H1 (cell line): ENCODE measurements around the gene CACNA2D4. TPM values are rescaled to one million over a fixed set of nuclear protein-coding genes. Genes with fewer than 3 reads are reported as not detected.

Source experiments
- CTCF ChIA-PET: fragments of 300-600 bp; sonication (Branson Sonifier 250); formaldehyde crosslinking; loops from one replicate; lab custom pipeline; 2021; ENCODE audit not compliant: partially characterized antibody; lab: Charles Lee
- POLR2A ChIA-PET: fragments of 300-600 bp; sonication (Branson Sonifier 250); formaldehyde crosslinking; loops from one replicate; lab custom pipeline; 2021; ENCODE audit warnings: inconsistent platforms; ENCODE audit not compliant: partially characterized antibody; lab: Charles Lee
- DNase-seq, 2 experiments: peaks; one replicate each; pipeline versions ENCODE4 v3.0.0 to v3.0.0-alpha.2; 2010 to 2022; ENCODE audit warnings: low spot score in 2 of 2, low read depth in 1 of 2, mixed read lengths in 1 of 2
- FAIRE-seq: peaks from 2 replicates; lab custom pipeline; 2011; peaks lifted over from hg19 to GRCh38; lab: Jason Lieb, UNC
- H2AFZ ChIP-seq: 2 replicates; pipeline ENCODE4 v1.8.1; 2012; ENCODE audit warnings: low read length, inconsistent platforms
- H2AK5ac ChIP-seq: 2 replicates; pipeline ENCODE4 v1.6.1; 2013; ENCODE audit warnings: low read depth, low read length
- H2BK120ac ChIP-seq: replicated peaks from 2 replicates; pipeline ENCODE3; 2013; ENCODE audit warnings: low read depth, low read length, inconsistent platforms
- H2BK12ac ChIP-seq: 2 replicates; pipeline ENCODE4 v1.6.1; 2013; ENCODE audit warnings: low read depth, low read length
- H2BK15ac ChIP-seq: 2 replicates; pipeline ENCODE4 v1.6.1; 2013; ENCODE audit warnings: low read length
- H2BK20ac ChIP-seq: 2 replicates; pipeline ENCODE4 v1.6.1; 2013; ENCODE audit warnings: low read length
- H2BK5ac ChIP-seq: 2 replicates; pipeline ENCODE4 v1.6.1; 2013; ENCODE audit warnings: low read depth, low read length
- H3K14ac ChIP-seq: 2 replicates; pipeline ENCODE4 v1.6.1; 2013; ENCODE audit warnings: inconsistent platforms; ENCODE audit not compliant: insufficient read length
- H3K18ac ChIP-seq: 2 replicates; pipeline ENCODE4 v1.6.1; 2013; ENCODE audit warnings: low read length; ENCODE audit errors: extremely low read depth
- H3K23ac ChIP-seq: 2 replicates; pipeline ENCODE4 v1.6.1; 2013; ENCODE audit warnings: inconsistent platforms; ENCODE audit not compliant: insufficient read length
- H3K23me2 ChIP-seq: 2 replicates; pipeline ENCODE4 v1.6.1; 2013; ENCODE audit warnings: low read depth, low read length
- H3K27ac ChIP-seq: 2 replicates; pipeline ENCODE4 v1.6.1; 2011; ENCODE audit warnings: low read depth, low read length, inconsistent platforms
- H3K27me3 ChIP-seq, 4 experiments: replicated peaks in 1 of 4; 1 replicate in 1 of 4; 2 replicates in 3 of 4; pipeline versions ENCODE4 v1.6.1 to v1.8.1; 2011 to 2013; ENCODE audit warnings: low read length in 3 of 4, mild to moderate bottlenecking in 3 of 4, inconsistent platforms in 2 of 4, mixed read lengths in 2 of 4, moderate library complexity in 1 of 4; ENCODE audit not compliant: control insufficient read depth in 3 of 4, insufficient read depth in 3 of 4; ENCODE audit errors: extremely low read depth in 1 of 4
- H3K36me3 ChIP-seq, 4 experiments: 2 replicates each; pipeline versions ENCODE4 v1.6.1 to v1.8.1; 2011 to 2013; ENCODE audit warnings: mild to moderate bottlenecking in 4 of 4, low read length in 3 of 4, moderate library complexity in 2 of 4, control low read depth in 1 of 4, inconsistent platforms in 1 of 4; ENCODE audit not compliant: insufficient read depth in 4 of 4, control insufficient read depth in 2 of 4
- H3K4ac ChIP-seq: replicated peaks from 2 replicates; pipeline ENCODE3; 2013; ENCODE audit warnings: low read length, low read depth, mixed read lengths, inconsistent platforms; ENCODE audit not compliant: insufficient read length
- H3K4me1 ChIP-seq, 4 experiments: replicated peaks in 1 of 4; 1 replicate in 1 of 4; 2 replicates in 3 of 4; pipeline versions ENCODE4 v1.6.1 to v1.8.1; 2011 to 2013; ENCODE audit warnings: low read length in 3 of 4, inconsistent platforms in 2 of 4, mixed read lengths in 1 of 4; ENCODE audit not compliant: insufficient read depth in 4 of 4, control insufficient read depth in 3 of 4
- H3K4me2 ChIP-seq, 2 experiments: 2 replicates each; pipeline versions ENCODE4 v1.6.1 to v1.8.1; 2011 to 2013; ENCODE audit warnings: low read depth in 2 of 2, low read length in 2 of 2, control low read depth in 1 of 2, inconsistent platforms in 1 of 2, mild to moderate bottlenecking in 1 of 2; ENCODE audit not compliant: insufficient read depth in 1 of 2
- H3K4me3 ChIP-seq, 4 experiments: fragments of 200-600, 300-600 bp in 1 of 4; sonication (generic), shearing (Covaris generic), sonication (Bioruptor Twin) in 1 of 4; 2 replicates each; pipeline versions ENCODE4 v1.5.1 to v1.8.1; 2011 to 2016; ENCODE audit warnings: low read length in 4 of 4, low read depth in 3 of 4, control low read depth in 2 of 4, inconsistent platforms in 2 of 4, mild to moderate bottlenecking in 2 of 4, mixed read lengths in 1 of 4, moderate library complexity in 1 of 4; ENCODE audit not compliant: insufficient read depth in 2 of 4; ENCODE audit errors: extremely low read depth in 1 of 4
- H3K56ac ChIP-seq: replicated peaks from 2 replicates; pipeline ENCODE3; 2013; ENCODE audit warnings: low read depth, mild to moderate bottlenecking, mixed read lengths, low read length, inconsistent platforms; ENCODE audit not compliant: insufficient read length
- H3K79me1 ChIP-seq: 2 replicates; pipeline ENCODE4 v1.6.1; 2013; ENCODE audit warnings: low read depth, low read length, control low read depth
- H3K79me2 ChIP-seq, 2 experiments: 2 replicates each; pipeline versions ENCODE4 v1.6.1 to v1.8.1; 2012 to 2013; ENCODE audit warnings: low read length in 2 of 2, mild to moderate bottlenecking in 2 of 2, inconsistent platforms in 1 of 2; ENCODE audit not compliant: insufficient read depth in 2 of 2, control insufficient read depth in 1 of 2
- H3K9ac ChIP-seq, 4 experiments: replicated peaks in 1 of 4; 1 replicate in 1 of 4; 2 replicates in 3 of 4; pipeline versions ENCODE4 v1.6.1 to v1.8.1; 2011 to 2013; ENCODE audit warnings: low read depth in 3 of 4, low read length in 3 of 4, control low read depth in 2 of 4, mild to moderate bottlenecking in 2 of 4, moderate library complexity in 2 of 4, inconsistent platforms in 1 of 4; ENCODE audit errors: extremely low read depth in 1 of 4
- H3K9me3 ChIP-seq, 2 experiments: 2 replicates each; pipeline versions ENCODE4 v1.6.1 to v1.8.1; 2012 to 2013; ENCODE audit warnings: mild to moderate bottlenecking in 2 of 2, moderate library complexity in 2 of 2, control low read depth in 1 of 2, inconsistent platforms in 1 of 2, low read depth in 1 of 2, low read length in 1 of 2, mixed read lengths in 1 of 2; ENCODE audit not compliant: insufficient read depth in 2 of 2
- H4K20me1 ChIP-seq, 2 experiments: replicated peaks in 1 of 2; 2 replicates each; pipeline versions ENCODE3 to v1.8.1; 2011 to 2013; ENCODE audit warnings: inconsistent platforms in 2 of 2, low read length in 2 of 2, mild to moderate bottlenecking in 1 of 2; ENCODE audit not compliant: insufficient read depth in 2 of 2, control insufficient read depth in 1 of 2
- H4K5ac ChIP-seq: 2 replicates; pipeline ENCODE4 v1.6.1; 2013; ENCODE audit warnings: low read length, low read depth, mixed read lengths, inconsistent platforms; ENCODE audit not compliant: insufficient read length
- H4K8ac ChIP-seq: 2 replicates; pipeline ENCODE4 v1.8.0; 2013; ENCODE audit warnings: mild to moderate bottlenecking, moderate library complexity, low read length, inconsistent platforms; ENCODE audit not compliant: insufficient read depth; ENCODE audit errors: extremely low read depth
- H4K91ac ChIP-seq: replicated peaks from 2 replicates; pipeline ENCODE3; 2013; ENCODE audit warnings: low read length, mixed read lengths, inconsistent platforms; ENCODE audit not compliant: insufficient read length
- BACH1 ChIP-seq: IDR thresholded peaks from 2 replicates; pipeline ENCODE4 v1.6.1; 2012; ENCODE audit warnings: low read length, improper control_type of control experiment
- CREB1 ChIP-seq: IDR thresholded peaks from 2 replicates; pipeline ENCODE4 v1.6.1; 2012; ENCODE audit warnings: inconsistent platforms
- CTBP2 ChIP-seq: IDR thresholded peaks from 2 replicates; pipeline ENCODE4 v1.7.0; 2011; ENCODE audit warnings: borderline replicate concordance, mild to moderate bottlenecking, moderate library complexity, mixed read lengths, low read length; ENCODE audit not compliant: insufficient read depth, insufficient read length
- GABPA ChIP-seq: IDR thresholded peaks from 2 replicates; pipeline ENCODE4 v1.6.1; 2011; ENCODE audit warnings: mild to moderate bottlenecking, low read length, moderate library complexity, borderline replicate concordance; ENCODE audit not compliant: insufficient read depth
- KDM5A ChIP-seq: fragments of 200-600 bp; IDR thresholded peaks from 2 replicates; pipeline ENCODE4 v1.7.1; 2012; ENCODE audit warnings: mild to moderate bottlenecking, low read length, inconsistent platforms, mixed read lengths
- RBBP5 ChIP-seq: IDR thresholded peaks from 2 replicates; pipeline ENCODE4 v1.7.1; 2012; ENCODE audit warnings: low read depth, mild to moderate bottlenecking, inconsistent platforms, low read length, moderate library complexity, borderline replicate concordance
- TAF1 ChIP-seq: IDR thresholded peaks from 2 replicates; pipeline ENCODE4 v1.6.1; 2011; ENCODE audit warnings: mild to moderate bottlenecking, low read depth, low read length
- TEAD4 ChIP-seq: IDR thresholded peaks from 2 replicates; pipeline ENCODE4 v1.6.1; 2012; ENCODE audit warnings: low read depth, low read length, inconsistent platforms, mixed read lengths
- WGBS, 2 experiments: shearing (Covaris generic) in 1 of 2; methylation state at CpG; one replicate each; pipeline versions ENCODE4 v1.1.6 to v1.1.7; 2013 to 2015; ENCODE audit warnings: low lambda C conversion rate in 2 of 2, mixed read lengths in 2 of 2, inconsistent platforms in 1 of 2, low coverage in 1 of 2, missing lambda C conversion rate in 1 of 2; ENCODE audit not compliant: insufficient replicate concordance in 2 of 2, insufficient coverage in 1 of 2, insufficient read length in 1 of 2; ENCODE audit errors: extremely low coverage in 1 of 2, missing lambda C conversion rate in 1 of 2; 5-methylcytosine and 5-hydroxymethylcytosine counted together
- polyA plus RNA-seq, 7 experiments: library from polyadenylated mRNA; depleted of rRNA in 3 of 7; stranded (reverse) in 5 of 7; unstranded in 2 of 7; fragments of >200 nt in 5 of 7; fragments of 200-250 nt in 2 of 7; gene quantifications; 1 replicate in 5 of 7; 2 replicates in 1 of 7; 4 replicates in 1 of 7; pipeline versions ENCODE4 v1.2.1 to v1.2.3, GENCODE V29; 2011 to 2013; ENCODE audit warnings: missing spikeins in 2 of 7, mixed read lengths in 2 of 7
- total RNA-seq: library from RNA; stranded (reverse); fragmentation: NEBNext Ultra II Directional; extraction: Animal tissue kit (Norgen Biotek cat#: 25700); gene quantifications from 2 replicates; pipeline ENCODE4 v1.2.1, GENCODE V29; 2021

Gene CACNA2D4
- total and polyA plus RNA-seq, 2 of the 8 experiments (the other 6 are each of a cell fraction or from before 2014, with no cell fraction given) = 0.44 to 0.88 TPM

DNA sequence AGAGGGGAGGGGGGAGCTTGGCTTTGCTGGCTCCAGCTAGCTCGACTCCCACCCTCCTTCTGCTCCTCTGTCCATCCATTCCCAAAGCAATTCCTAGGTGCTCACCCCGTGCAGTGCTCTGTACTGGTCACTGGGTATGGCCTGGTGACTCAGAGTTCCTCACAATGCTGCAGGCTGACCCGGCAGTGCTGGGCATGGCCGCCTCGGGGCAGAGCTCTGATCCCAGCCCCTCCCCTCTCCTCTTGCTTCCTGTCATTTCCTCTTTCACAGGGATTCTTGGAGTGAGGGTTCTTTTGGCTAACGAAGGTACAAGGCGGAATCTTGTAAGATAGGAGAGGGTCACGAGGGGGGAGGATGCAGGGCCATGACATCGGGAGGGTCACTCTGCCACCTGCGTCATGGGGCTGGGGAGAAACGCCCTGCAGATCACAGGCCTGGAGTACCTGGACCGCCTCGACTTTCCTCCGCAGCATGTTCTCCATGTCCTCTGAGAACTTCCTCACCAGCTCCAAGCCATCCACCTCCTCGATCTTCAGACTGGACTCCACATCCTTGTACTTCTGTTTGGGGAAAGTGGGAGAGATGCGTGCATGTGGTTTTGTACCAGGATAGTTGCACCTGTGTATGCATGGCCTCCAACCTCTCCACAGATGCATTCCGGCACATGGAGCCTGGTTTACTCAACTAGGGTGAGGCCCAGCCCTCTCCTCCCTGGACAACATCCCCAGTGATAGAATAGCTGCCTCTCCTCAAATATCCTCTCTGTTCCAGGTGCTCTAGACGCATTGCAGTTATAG, 5.7 kb downstream of the CACNA2D4 start:
- Histone ChIP-seq H3K27ac (no peak overlapping the region), H3K4me2 (no peak overlapping the region), H3K9me3 (peaks cover 0 to 3% of the 10 kb centered on the region in 2 experiments; a peak in 1 of 4 replicates), H3K9ac (no peak overlapping the region), H2BK5ac (0 out of 2 replicates have a peak overlapping the region, but pooled peaks have one; percentile 8), H3K14ac (no peak overlapping the region), H2BK120ac (no peak overlapping the region), H2AK5ac (no peak overlapping the region), H3K4me3 (no peak overlapping the region), H3K56ac (no peak overlapping the region), H3K79me2 (no peaks in the 10 kb centered on the region), H4K20me1 (no peaks in the 10 kb centered on the region), H2AFZ (no peak overlapping the region), H4K91ac (no peak overlapping the region), H2BK12ac (no peak overlapping the region), H3K79me1 (no peaks in the 10 kb centered on the region), H4K8ac (no peak overlapping the region), H2BK20ac (no peak overlapping the region), H4K5ac (no peak overlapping the region), H3K18ac (no peak overlapping the region), H3K23me2 (0 out of 2 replicates have a peak, but pooled peaks cover 3% of the 10 kb centered on the region), H3K23ac (no peak overlapping the region), H3K27me3 (no peaks in the 10 kb centered on the region), H3K4me1 (0 out of 7 replicates have a peak, but pooled peaks cover 0 to 2% (median 1%) of the 10 kb centered on the region in 4 experiments), H2BK15ac (no peak overlapping the region), H3K36me3 (no peaks in the 10 kb centered on the region), H3K4ac (no peak overlapping the region)
- DNase-seq (no peak), FAIRE-seq (no peak)
- TF ChIP-seq TEAD4 = no peak
- TF ChIP-seq TAF1 = no peak
- no peak for TF ChIP-seq BACH1
- TF ChIP-seq CREB1 = no peak
- TF ChIP-seq KDM5A = no peak
- TF ChIP-seq RBBP5 = no peak
- no peak for TF ChIP-seq GABPA
- TF ChIP-seq CTBP2 = no peak
- CTCF ChIA-PET = interaction anchor here (0.6 to 6.2 kb wide), 4 partner anchors 9 to 27 kb away, joined by 3 to 32 read pairs (median 4); no protein-coding TSS in a partner anchor
- 89% methylated on average over 18 of the region's 18 CpGs; no CpG with 5 or more reads in 1 of the 2 experiments for WGBS, 2 experiments
- POLR2A ChIA-PET = no interaction called here
